CD14-positive monocyte (primary cell): ENCODE data around the gene CKAP2L. TPM values are rescaled to one million over a fixed set of nuclear protein-coding genes. Genes with fewer than 3 reads are reported as not detected.

Experiments used
- DNase-seq, 3 donors: peaks; one replicate each; pipeline ENCODE4 v3.0.0-alpha.2; 2011 to 2022
- H2AFZ ChIP-seq: 2 replicates; pipeline ENCODE4 v1.6.0; 2012; ENCODE audit warnings: mild to moderate bottlenecking, low read depth, low read length, inconsistent platforms; ENCODE audit not compliant: insufficient read depth, poor library complexity, severe bottlenecking
- H3K27ac ChIP-seq, 2 donors: 1 replicate in 1 of 2; 2 replicates in 1 of 2; pipeline ENCODE4 v1.5.1; 2012 to 2013; ENCODE audit warnings: low read length in 2 of 2, control low read depth in 1 of 2, inconsistent platforms in 1 of 2, low read depth in 1 of 2, mild to moderate bottlenecking in 1 of 2
- H3K27me3 ChIP-seq, 2 donors: one replicate each; pipeline versions ENCODE4 v1.6.0 to v1.6.1; 2011 to 2013; ENCODE audit warnings: low read length in 2 of 2; ENCODE audit not compliant: control insufficient read depth in 2 of 2, insufficient read depth in 2 of 2
- H3K36me3 ChIP-seq, 2 donors: replicated peaks in 1 of 2; 1 replicate in 1 of 2; 2 replicates in 1 of 2; pipeline versions ENCODE4 v1.5.1 to v1.6.1; 2012 to 2013; ENCODE audit warnings: low read length in 2 of 2, control low read depth in 1 of 2, inconsistent platforms in 1 of 2, mild to moderate bottlenecking in 1 of 2; ENCODE audit not compliant: insufficient read depth in 2 of 2, control insufficient read depth in 1 of 2
- H3K4me1 ChIP-seq, 2 donors: 1 replicate in 1 of 2; 2 replicates in 1 of 2; pipeline versions ENCODE4 v1.5.1 to v1.6.1; 2012 to 2013; ENCODE audit warnings: low read length in 2 of 2, control low read depth in 1 of 2, inconsistent platforms in 1 of 2, mild to moderate bottlenecking in 1 of 2, moderate library complexity in 1 of 2; ENCODE audit not compliant: insufficient read depth in 2 of 2, control insufficient read depth in 1 of 2
- H3K4me2 ChIP-seq: replicated peaks from 2 replicates; pipeline ENCODE3; 2012; ENCODE audit warnings: low read length, moderate library complexity, mild to moderate bottlenecking; ENCODE audit not compliant: poor library complexity, severe bottlenecking; ENCODE audit errors: extremely low read depth
- H3K4me3 ChIP-seq, 3 experiments: fragments of 200-600 bp in 1 of 3; sonication (generic) in 1 of 3; replicated peaks in 1 of 3; 1 replicate in 2 of 3; 2 replicates in 1 of 3; pipeline ENCODE4 v1.5.1; 2011 to 2013; ENCODE audit warnings: low read length in 3 of 3, mild to moderate bottlenecking in 3 of 3, control low read depth in 2 of 3, low read depth in 2 of 3, inconsistent platforms in 1 of 3, moderate library complexity in 1 of 3
- H3K79me2 ChIP-seq: 2 replicates; pipeline ENCODE4 v1.6.0; 2012; ENCODE audit warnings: mild to moderate bottlenecking, control low read depth, inconsistent platforms, low read length, moderate library complexity; ENCODE audit not compliant: insufficient read depth
- H3K9ac ChIP-seq: 2 replicates; pipeline ENCODE4 v1.6.0; 2017; ENCODE audit warnings: low read length, mild to moderate bottlenecking; ENCODE audit not compliant: insufficient read depth, poor library complexity, severe bottlenecking
- H3K9me3 ChIP-seq, 2 donors: replicated peaks in 1 of 2; 1 replicate in 1 of 2; 2 replicates in 1 of 2; pipeline versions ENCODE4 v1.5.1 to v1.6.1; 2012 to 2013; ENCODE audit warnings: low read length in 2 of 2, control low read depth in 1 of 2; ENCODE audit not compliant: control insufficient read depth in 1 of 2, insufficient read depth in 1 of 2
- H4K20me1 ChIP-seq: 2 replicates; pipeline ENCODE4 v1.6.0; 2012; ENCODE audit warnings: mild to moderate bottlenecking, low read length, control low read depth, moderate library complexity; ENCODE audit not compliant: insufficient read depth
- H3K27ac Mint-ChIP-seq, 7 donors: one replicate each; pipeline ENCODE4 v1.8.0; 2020; ENCODE audit warnings: mild to moderate bottlenecking in 7 of 7, mixed read lengths in 7 of 7, moderate library complexity in 6 of 7, inconsistent platforms in 2 of 7
- H3K27me3 Mint-ChIP-seq, 3 donors: one replicate each; pipeline ENCODE4 v1.8.0; 2021 to 2022; ENCODE audit warnings: low read depth in 3 of 3, mild to moderate bottlenecking in 3 of 3, mixed read lengths in 3 of 3, moderate library complexity in 3 of 3, inconsistent platforms in 1 of 3
- H3K36me3 Mint-ChIP-seq, 2 donors: one replicate each; pipeline ENCODE4 v1.8.0; 2020; ENCODE audit warnings: mixed read lengths in 2 of 2, inconsistent platforms in 1 of 2, mild to moderate bottlenecking in 1 of 2
- H3K4me1 Mint-ChIP-seq: one replicate; pipeline ENCODE4 v1.8.0; 2020; ENCODE audit warnings: mild to moderate bottlenecking, mixed read lengths
- H3K4me3 Mint-ChIP-seq, 2 donors: one replicate each; pipeline ENCODE4 v1.8.0; 2020; ENCODE audit warnings: mild to moderate bottlenecking in 2 of 2, mixed read lengths in 2 of 2, moderate library complexity in 1 of 2
- H3K9me3 Mint-ChIP-seq, 7 donors: one replicate each; pipeline ENCODE4 v1.8.0; 2020 to 2022; ENCODE audit warnings: mixed read lengths in 7 of 7, mild to moderate bottlenecking in 6 of 7, moderate library complexity in 6 of 7, inconsistent platforms in 2 of 7
- CTCF ChIP-seq: fragments of 200-600 bp; IDR thresholded peaks from one replicate; pipeline ENCODE4 v1.8.0; 2022; ENCODE audit warnings: antibody characterized with exemption, mild to moderate bottlenecking
- WGBS: methylation state at CpG from one replicate; pipeline ENCODE4 v1.1.5; 2013; ENCODE audit warnings: missing lambda C conversion rate; ENCODE audit not compliant: insufficient coverage; 5-methylcytosine and 5-hydroxymethylcytosine counted together
- intact Hi-C, 2 donors: fragments of 100-400 bp; cut with micrococcal nuclease; formaldehyde crosslinking; loops; one replicate each; pipeline versions ENCODE4 v1.15.0 to v1.15.1; 2023
- polyA plus RNA-seq, 3 donors: library from polyadenylated mRNA; depleted of rRNA in 1 of 3; unstranded in 2 of 3; stranded (reverse) in 1 of 3; fragments of 300-500 nt in 2 of 3; fragments of >200 nt in 1 of 3; fragmentation: Illumina TruSeq in 2 of 3; gene quantifications; 1 replicate in 2 of 3; 2 replicates in 1 of 3; pipeline ENCODE4 v1.2.3, GENCODE V29; 2012 to 2021

Gene CKAP2L
- polyA plus RNA-seq, 3 donors = 0.04 to 0.24 TPM; not detected in 1

GRCh38 chr2:112788653-112789052 is 24.2 kb upstream of the CKAP2L start:
- Histone ChIP-seq H3K4me1 (peaks cover 60 to 82% of the 10 kb centered on the region in 2 donors), H2AFZ (no peak overlapping the region), H3K4me3 (no peak overlapping the region), H3K27ac (peak overlapping the region; percentile 47 to 62), H3K4me2 (no peak overlapping the region), H3K9me3 (no peaks in the 10 kb centered on the region), H3K79me2 (no peaks in the 10 kb centered on the region), H3K36me3 (no peaks in the 10 kb centered on the region), H4K20me1 (peaks cover 4% of the 10 kb centered on the region), H3K9ac (no peak overlapping the region), H3K27me3 (no peaks in the 10 kb centered on the region)
- Mint-ChIP-seq H3K4me1 (peaks cover 66% of the 10 kb centered on the region), H3K27me3 (peaks cover 1 to 11% (median 2%) of the 10 kb centered on the region in 3 donors), H3K27ac (peak overlapping the region; percentile 84 to 93 (median 88)), H3K9me3 (peaks cover 5 to 10% (median 7%) of the 10 kb centered on the region in 7 donors), H3K36me3 (no peaks in the 10 kb centered on the region), H3K4me3 (no peak overlapping the region)
- intact Hi-C loops = no loop called here
- DNase-seq = no peak
- no peak for TF ChIP-seq CTCF
- 100% methylated on average over 2 of the region's 3 CpGs for WGBS

- DNase-seq = peak; percentile 54 to 90 (median 79)
- peaks cover 61% of the 10 kb centered on the region for H3K4me1 Mint-ChIP-seq
- Histone ChIP-seq H2AFZ (no peak overlapping the region), H3K9me3 (no peaks in the 10 kb centered on the region), H3K4me1 (peaks cover 58 to 82% of the 10 kb centered on the region in 2 donors), H3K79me2 (no peaks in the 10 kb centered on the region), H3K4me2 (peak overlapping the region; percentile 7), H3K27me3 (no peaks in the 10 kb centered on the region), H3K4me3 (no peak overlapping the region), H3K36me3 (no peaks in the 10 kb centered on the region), H4K20me1 (no peaks in the 10 kb centered on the region), H3K27ac (peak overlapping the region; percentile 47 to 62), H3K9ac (no peak overlapping the region)
- peak overlapping the region; percentile 86 to 93 (median 90) for H3K27ac Mint-ChIP-seq
- peaks cover 0 to 4% (median 2%) of the 10 kb centered on the region in 7 donors for H3K9me3 Mint-ChIP-seq
- H3K4me3 Mint-ChIP-seq = peak overlapping the region in 1 of 2 donors; percentile 30
- no peak for TF ChIP-seq CTCF
- peaks cover 0 to 11% (median 2%) of the 10 kb centered on the region in 3 donors for H3K27me3 Mint-ChIP-seq
- WGBS = no CpG with 5 or more reads among the region's 4 CpGs
- peaks cover 0 to 2% of the 10 kb centered on the region in 2 donors for H3K36me3 Mint-ChIP-seq
- intact Hi-C loops = no loop called here
These were observed 23.5 kb upstream of the CKAP2L start for GRCh38 chr2:112787729-112788393.
